ENCODE data around the gene ANAPC1.
"Not testable (repeated sequence)": the region's sequence is repeated elsewhere in the genome, so short reads cannot be mapped to it uniquely, and the experiment has no call there.

The ANAPC1 gene

GRCh38 chr2:111727611-111728110 lies 156.3 kb downstream of the ANAPC1 start:
- not testable (repeated sequence) for DNase-seq

DNA sequence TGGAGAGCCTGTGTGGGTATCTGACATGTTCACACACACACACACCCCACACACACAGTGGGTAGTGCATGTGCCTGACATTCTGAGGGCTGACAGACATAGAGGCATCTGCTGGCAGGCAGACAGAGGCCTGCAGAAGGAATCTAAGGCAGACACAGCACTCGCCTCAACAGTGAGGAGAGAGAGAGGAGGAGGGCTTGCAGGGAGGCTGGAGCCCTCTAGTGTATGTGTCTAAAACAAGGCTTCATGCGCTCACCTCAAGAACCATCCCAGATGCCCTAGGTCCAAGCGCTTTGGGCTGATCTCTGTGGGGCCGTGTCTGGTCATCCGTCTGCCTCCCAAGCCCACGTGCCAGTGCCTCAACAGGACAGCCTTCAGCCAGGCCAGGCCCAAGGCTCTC lies 158.3 kb downstream of the ANAPC1 start:
- DNase-seq: not testable (repeated sequence)

- DNase-seq: not testable (repeated sequence)
Measured at GRCh38 chr2:111719610-111720009, 164.4 kb downstream of the ANAPC1 start.

Measured in KG1 (cell line).